CD4-positive, alpha-beta T cell treated with Interleukin-17A for 1 hour (primary cell): Measurements from ENCODE around the gene PPP1R13B.
A peak's percentile ranks its signal among the peaks of the same experiment; 100 is the strongest.

Experiments
- DNase-seq: peaks from one replicate; pipeline ENCODE4 v3.0.0-alpha.2; 2020

Gene PPP1R13B

DNA sequence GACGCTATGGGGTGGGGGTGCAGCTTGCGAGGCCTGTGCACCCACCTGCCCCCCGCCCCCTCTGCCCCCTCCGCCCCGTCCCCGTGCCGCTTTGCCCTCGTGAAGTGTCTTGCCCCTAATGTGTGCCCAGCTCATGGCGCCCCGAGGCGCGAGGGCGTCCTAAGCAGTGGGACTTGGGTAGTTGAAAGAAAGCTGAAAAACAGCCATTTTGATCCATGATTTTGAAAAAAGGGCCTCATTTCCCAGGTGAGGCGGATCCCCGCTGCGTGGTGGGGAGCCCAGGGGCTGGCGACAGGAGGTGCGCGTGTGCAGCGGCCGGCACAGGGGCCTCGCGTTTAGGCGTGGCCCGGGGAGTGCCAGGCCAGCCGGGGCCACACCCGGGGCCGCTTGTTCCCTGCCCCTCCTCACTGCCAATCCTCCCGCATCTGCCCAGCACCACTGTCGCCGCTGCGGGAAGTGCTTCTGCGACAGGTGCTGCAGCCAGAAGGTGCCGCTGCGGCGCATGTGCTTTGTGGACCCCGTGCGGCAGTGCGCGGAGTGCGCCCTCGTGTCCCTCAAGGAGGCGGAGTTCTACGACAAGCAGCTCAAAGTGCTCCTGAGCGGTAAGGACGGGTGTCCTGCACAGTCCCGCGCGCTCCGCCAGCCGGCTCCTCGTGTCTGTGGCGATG lies 119.9 kb downstream of the PPP1R13B start:
- DNase-seq: no peak

- DNase-seq: no peak
Observed at GRCh38 chr14:103726474-103726873, 120.9 kb downstream of the PPP1R13B start.

GRCh38 chr14:103725739-103726395 lies 121.5 kb downstream of the PPP1R13B start:
- DNase-seq: no peak

DNA sequence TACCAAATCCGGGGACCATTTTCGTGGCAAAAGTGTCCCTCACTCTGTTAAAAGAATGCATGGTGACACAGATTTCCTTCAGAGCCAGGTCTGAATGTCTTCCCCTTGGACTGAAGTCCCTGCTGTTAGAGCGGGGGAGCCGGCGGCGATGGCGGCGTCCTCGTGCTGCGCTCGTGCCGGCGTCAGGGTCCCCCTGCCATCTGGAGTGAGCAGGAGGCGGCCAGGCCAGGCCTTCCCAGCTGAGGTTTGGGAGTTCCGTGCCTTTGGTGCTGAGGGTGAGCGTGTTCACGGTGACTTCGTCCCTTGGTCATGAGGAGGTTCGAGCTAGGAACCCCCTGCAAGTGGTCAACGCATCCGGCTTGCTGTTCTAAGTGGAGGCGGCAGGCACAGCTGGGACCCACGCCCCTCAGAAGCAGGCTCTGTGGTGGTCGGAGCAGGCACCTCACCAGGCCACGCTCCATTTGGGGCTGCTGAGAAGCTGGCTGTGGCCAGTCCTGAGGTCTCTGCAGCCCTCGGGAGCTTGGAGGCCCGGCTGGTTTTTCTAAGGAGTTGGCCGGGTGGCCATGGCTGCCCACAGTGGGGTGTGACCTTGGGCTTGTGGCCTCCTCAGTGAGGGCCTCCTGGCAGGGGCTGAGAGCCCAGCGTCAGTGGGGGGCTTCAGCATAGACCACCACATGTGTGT lies 122.2 kb downstream of the PPP1R13B start:
- DNase-seq: no peak

DNA sequence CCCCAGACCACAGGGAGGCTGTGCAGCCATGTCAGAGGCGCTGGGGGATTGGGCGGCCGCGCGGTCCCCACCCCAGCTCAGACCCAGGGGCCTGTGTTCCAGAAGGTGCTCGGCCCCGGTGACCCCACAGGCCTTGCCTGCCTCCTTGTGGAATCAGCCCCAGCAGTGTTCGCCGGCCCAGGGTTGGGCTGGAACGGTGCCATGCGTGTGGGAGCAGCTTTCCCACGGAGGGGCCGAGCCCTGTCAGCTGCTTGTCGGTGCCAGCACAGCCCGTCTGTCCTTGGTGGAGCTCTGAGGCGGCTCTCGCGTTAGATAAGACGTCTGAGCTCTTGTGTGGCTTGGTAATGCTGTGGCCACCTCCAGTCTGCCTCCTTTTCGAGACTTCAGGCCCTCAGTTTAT lies 123.3 kb downstream of the PPP1R13B start:
- no peak for DNase-seq

- no peak for DNase-seq
Observed at GRCh38 chr14:103723748-103724081, 123.7 kb downstream of the PPP1R13B start.

GRCh38 chr14:103721334-103722120 lies 125.8 kb downstream of the PPP1R13B start:
- DNase-seq: no peak

- DNase-seq: no peak
Observed at GRCh38 chr14:103719751-103720150, 127.6 kb downstream of the PPP1R13B start.

DNA sequence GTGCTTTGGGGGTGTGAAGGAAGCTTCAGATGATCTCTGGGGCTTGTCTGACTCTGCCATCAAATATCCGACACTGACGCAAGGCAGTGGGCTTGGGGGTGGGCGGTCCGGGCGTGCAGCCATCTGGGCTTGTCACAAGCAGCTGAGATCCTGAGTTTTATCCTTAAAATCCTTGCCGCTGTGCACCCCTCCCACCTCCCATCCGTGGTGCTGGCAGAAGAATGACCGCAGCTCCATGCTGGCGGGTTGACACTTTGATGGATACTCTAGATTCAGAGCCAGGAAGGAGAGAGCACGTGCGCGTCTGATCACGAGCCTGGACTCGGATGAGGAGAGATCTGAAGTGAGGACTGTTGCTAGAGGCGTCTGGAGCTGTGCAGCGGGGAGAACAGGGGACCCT lies 128.8 kb downstream of the PPP1R13B start:
- no peak for DNase-seq

DNA sequence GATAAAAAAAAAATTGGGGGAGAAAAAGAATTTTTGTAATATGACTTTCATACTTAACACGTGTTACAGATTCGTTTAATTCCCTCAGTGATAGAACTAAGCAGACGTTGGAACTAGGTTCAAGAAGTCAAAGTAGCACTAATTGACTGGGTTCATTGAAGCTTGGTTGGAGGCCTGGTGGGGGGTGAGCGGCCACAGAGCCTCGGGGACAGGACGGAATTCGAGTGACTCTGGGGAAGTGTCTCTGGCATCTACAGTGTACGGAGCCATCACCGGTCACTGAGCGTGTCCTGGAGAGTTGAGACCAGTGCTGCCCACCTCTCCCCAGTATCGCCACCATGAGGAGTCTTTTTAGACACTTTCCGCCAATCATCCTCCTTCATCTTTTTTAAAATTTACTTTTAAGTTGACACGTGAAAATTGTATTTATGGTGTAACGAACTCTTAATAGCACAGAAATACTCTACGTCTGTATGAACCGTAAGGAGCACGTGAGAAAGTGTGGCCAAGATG lies 130.4 kb downstream of the PPP1R13B start:
- no peak for DNase-seq

DNA sequence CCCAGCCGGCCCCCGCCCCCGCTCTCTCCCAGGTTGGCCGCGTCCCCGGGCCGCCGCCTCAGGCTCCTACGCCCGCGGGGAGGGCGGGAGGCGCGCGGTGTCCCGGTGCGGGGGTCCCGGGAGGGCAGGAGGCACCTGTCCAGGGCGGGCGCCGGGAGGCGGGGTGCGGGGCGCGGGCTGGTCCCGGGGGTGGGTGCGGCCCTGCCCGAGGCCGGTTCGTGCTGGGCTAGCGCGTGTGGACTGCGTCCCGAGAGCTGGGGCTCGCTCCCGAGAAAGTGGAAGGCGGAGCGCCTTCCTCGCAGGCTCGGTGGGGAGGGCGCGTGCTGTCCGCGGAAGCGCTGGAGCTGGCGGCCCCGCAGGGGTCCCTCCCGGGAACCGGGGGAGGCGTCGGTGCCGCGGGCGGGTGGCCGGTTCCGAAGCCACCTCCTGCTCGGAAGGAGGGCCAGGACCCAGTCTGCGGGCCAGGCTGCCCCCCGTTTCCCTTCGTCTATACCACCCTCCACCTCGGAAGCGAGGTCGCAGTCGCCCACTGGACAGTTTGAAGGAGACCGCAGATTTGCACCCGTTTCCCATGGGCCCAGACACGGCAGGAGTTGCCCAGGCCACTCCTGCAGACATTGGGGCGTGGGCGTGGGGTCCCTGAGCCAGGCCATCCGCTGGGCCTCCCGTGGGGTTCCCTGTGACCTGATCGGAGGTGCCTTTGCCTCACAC lies 131.1 kb downstream of the PPP1R13B start:
- DNase-seq: no peak

DNA sequence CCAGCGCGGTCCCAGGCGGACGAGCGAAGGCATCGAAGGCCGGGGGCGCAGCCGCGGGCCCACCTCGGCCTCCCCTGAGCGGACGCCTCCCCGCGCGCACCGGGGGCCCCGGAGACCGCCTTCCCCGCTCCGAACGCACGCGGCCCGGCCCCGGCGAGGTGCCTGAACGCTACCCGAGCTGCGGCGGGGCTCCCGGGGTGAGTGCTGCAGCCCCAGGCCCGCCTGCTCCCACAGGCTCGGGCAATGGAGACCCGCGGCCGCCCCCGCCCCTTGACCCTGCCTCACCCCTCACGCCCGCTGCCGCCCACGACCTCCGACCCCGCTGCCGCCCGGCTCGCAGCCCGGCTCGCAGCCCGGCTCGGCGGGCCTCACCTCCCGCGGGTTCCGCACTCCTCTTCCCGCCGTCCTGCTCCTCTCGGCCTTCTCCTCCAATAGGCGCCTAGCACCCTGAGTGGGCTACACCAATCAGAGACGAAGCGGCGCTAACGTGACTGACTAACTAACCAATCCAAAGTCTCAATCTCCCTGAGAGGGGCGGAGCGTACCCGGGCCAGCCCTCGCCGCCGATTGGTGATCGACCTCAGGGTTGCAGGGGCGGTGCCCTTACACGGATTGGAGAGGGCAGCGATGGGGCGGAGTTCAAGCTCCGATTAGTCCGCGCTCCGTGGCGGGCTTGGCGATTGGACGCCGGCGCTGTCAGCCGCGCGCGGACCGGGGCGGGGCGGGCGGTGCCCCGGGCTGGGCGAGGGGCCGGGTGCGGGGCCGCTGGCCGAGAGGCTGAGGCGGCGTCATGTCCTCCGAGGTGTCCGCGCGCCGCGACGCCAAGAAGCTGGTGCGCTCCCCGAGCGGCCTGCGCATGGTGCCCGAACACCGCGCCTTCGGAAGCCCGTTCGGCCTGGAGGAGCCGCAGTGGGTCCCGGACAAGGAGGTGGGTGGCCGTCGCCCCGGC lies 132.0 kb downstream of the PPP1R13B start, which contains the start of the genes XRCC3 and ZFYVE21:
XRCC3 (minus strand) TSS at position 400 of the 949 bp plus-strand sequence. CDS start 4,364 bp downstream, outside the sequence.
ZFYVE21 (plus strand) TSS at position 759 of the 949 bp plus-strand sequence; CDS start at position 791, 32 bp downstream.
- DNase-seq: peak; percentile 100

DNA sequence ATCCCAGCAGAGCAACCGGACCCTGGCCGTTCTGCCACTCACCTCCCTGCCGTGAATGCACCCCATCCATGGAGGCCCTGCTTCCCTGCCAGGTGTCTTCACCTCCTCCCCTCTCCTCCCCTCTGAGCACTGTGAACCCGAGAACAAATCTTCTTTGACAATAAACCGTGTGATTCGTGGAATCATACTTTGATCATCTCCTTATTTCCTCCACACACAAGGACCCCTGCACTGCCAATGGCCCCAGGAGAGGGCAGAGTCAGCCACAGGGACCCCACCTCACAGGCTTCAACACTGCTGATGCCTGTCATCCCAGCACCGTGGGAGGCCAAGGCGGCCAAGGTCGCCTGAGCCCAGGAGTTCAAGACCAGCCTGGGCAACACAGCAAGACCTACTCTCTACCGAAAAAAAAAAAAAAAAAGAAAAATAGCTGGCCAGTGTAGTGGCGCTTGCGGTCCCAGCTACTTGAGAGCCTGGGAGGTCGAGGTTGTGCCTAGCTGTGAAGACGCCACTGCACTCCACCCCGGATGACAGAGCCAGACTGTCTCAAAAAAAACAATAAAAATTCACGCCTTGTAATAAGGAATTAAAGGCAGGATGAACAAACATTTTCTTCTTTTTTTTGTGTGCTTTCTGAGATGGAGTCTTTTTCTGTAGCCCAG lies 133.2 kb downstream of the PPP1R13B start:
- DNase-seq: no peak

- no peak for DNase-seq
Observed at GRCh38 chr14:103713304-103714062, 133.9 kb downstream of the PPP1R13B start.

DNA sequence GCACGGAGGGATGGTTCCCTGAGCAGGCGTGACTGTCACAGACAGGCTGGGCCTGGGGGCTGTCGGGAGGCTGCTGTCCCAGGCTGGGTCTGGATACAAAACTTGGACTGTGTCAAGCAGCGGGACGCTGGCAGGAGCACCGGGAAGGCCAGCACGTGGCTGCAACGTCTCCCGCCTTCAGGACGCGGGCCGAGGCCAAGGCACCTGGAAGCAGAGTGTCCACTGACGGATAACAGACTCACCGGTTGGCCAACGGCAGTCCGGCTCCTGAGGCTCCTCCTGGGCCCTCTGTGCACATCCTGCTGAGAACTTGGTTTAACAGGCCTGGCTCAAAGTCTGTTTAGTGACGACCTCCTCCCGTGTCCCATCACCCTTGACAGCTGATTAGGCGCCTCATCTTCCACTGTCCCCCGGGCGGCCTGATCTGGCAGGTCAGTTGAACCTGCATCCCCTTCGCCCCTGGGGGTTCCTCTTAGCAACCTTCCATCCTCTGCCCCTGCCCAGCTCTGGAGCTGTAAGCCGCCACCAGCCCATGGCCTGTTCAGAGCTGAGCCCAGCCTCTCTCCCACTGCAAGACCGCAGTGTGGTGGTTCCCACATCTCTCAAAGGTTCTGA lies 134.6 kb downstream of the PPP1R13B start:
- DNase-seq: no peak

- no peak for DNase-seq
Observed at GRCh38 chr14:103711516-103712431, 135.6 kb downstream of the PPP1R13B start.

GRCh38 chr14:103710771-103711377 lies 136.5 kb downstream of the PPP1R13B start:
- DNase-seq: no peak

DNA sequence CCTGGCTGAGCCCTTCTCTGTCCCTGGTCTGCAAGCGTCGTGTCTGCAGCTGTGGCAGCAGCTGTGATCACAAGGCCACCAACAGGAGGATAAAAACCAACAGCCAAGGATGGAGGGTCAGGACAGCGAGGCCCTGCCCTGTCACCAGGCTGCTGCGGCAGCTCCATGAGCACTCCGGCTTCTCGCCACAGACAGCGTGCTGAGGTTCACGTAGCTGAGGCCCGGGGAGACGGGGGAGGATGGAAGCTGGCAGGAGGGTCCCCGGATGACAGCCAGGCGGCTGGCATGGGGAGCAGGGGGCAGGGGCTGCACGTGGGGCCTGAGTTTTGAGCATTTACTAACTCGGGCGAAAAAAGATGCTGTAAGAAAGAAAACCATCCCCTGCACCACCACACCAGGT lies 137.6 kb downstream of the PPP1R13B start:
- DNase-seq: no peak
